Naive thymus-derived CD4-positive, alpha-beta T cell (primary cell): ENCODE results near the gene ACTR5. TPM values are rescaled to one million over a fixed set of nuclear protein-coding genes. Genes with fewer than 3 reads are reported as not detected.

ENCODE experiments used
- ATAC-seq: fragments of 150-1000 bp; cut with Tn5 transposase; 2 replicates; pipeline ENCODE4 v1.10.0; 2021; ENCODE audit warnings: mild to moderate bottlenecking, moderate library complexity
- CTCF ChIA-PET: fragments of 350-600 bp; sonication (Branson Sonifier 250); formaldehyde crosslinking; loops from one replicate; lab custom pipeline; 2021; ENCODE audit warnings: antibody characterized with exemption; lab: Charles Lee
- POLR2A ChIA-PET: fragments of 350-600 bp; sonication (Branson Sonifier 250); formaldehyde crosslinking; loops from one replicate; lab custom pipeline; 2021; ENCODE audit warnings: antibody characterized with exemption, inconsistent platforms; lab: Charles Lee
- DNase-seq, 9 donors: peaks; one replicate each; pipeline versions ENCODE4 v3.0.0 to v3.0.0-alpha.2; 2020 to 2022; ENCODE audit warnings: mixed read lengths in 1 of 9
- H3K27ac ChIP-seq: one replicate; pipeline ENCODE4 v1.7.0; 2013; ENCODE audit warnings: mild to moderate bottlenecking, low read depth, low read length, moderate library complexity
- H3K27me3 ChIP-seq, 2 donors: one replicate each; pipeline ENCODE4 v1.7.0; 2013; ENCODE audit warnings: low read length in 2 of 2, mild to moderate bottlenecking in 2 of 2, moderate library complexity in 2 of 2; ENCODE audit not compliant: control insufficient read depth in 2 of 2, insufficient read depth in 2 of 2
- H3K36me3 ChIP-seq, 3 experiments: 1 replicate in 2 of 3; 2 replicates in 1 of 3; pipeline ENCODE4 v1.7.0; 2013; ENCODE audit warnings: low read length in 3 of 3, mild to moderate bottlenecking in 3 of 3, moderate library complexity in 1 of 3; ENCODE audit not compliant: insufficient read depth in 3 of 3, control insufficient read depth in 2 of 3
- H3K4me1 ChIP-seq, 2 donors: one replicate each; pipeline ENCODE4 v1.7.0; 2013; ENCODE audit warnings: low read length in 2 of 2, mild to moderate bottlenecking in 2 of 2, moderate library complexity in 1 of 2; ENCODE audit not compliant: control insufficient read depth in 2 of 2, insufficient read depth in 2 of 2
- H3K4me3 ChIP-seq: 2 replicates; pipeline ENCODE4 v1.7.0; 2013; ENCODE audit warnings: mild to moderate bottlenecking, low read length
- H3K9me3 ChIP-seq, 3 experiments: 1 replicate in 2 of 3; 2 replicates in 1 of 3; pipeline ENCODE4 v1.7.0; 2013; ENCODE audit warnings: low read length in 3 of 3; ENCODE audit not compliant: control insufficient read depth in 2 of 3
- H3K27ac Mint-ChIP-seq, 9 donors: one replicate each; pipeline ENCODE4 v1.8.0; 2020 to 2022; ENCODE audit warnings: mixed read lengths in 9 of 9, mild to moderate bottlenecking in 8 of 9, moderate library complexity in 5 of 9, inconsistent platforms in 2 of 9
- H3K27me3 Mint-ChIP-seq, 5 donors: one replicate each; pipeline ENCODE4 v1.8.0; 2021 to 2022; ENCODE audit warnings: mixed read lengths in 5 of 5, mild to moderate bottlenecking in 1 of 5
- H3K36me3 Mint-ChIP-seq, 5 donors: one replicate each; pipeline ENCODE4 v1.8.0; 2020 to 2022; ENCODE audit warnings: mixed read lengths in 5 of 5, mild to moderate bottlenecking in 3 of 5, inconsistent platforms in 1 of 5
- H3K4me1 Mint-ChIP-seq, 7 donors: one replicate each; pipeline ENCODE4 v1.8.0; 2020 to 2022; ENCODE audit warnings: mixed read lengths in 7 of 7, mild to moderate bottlenecking in 3 of 7, inconsistent platforms in 1 of 7
- H3K4me3 Mint-ChIP-seq, 10 donors: one replicate each; pipeline ENCODE4 v1.8.0; 2020 to 2022; ENCODE audit warnings: mild to moderate bottlenecking in 10 of 10, mixed read lengths in 10 of 10, moderate library complexity in 6 of 10, inconsistent platforms in 2 of 10
- H3K9me3 Mint-ChIP-seq, 11 donors: one replicate each; pipeline ENCODE4 v1.8.0; 2020 to 2022; ENCODE audit warnings: mixed read lengths in 11 of 11, mild to moderate bottlenecking in 4 of 11, inconsistent platforms in 1 of 11, moderate library complexity in 1 of 11
- intact Hi-C, 2 donors: fragments of 100-400 bp; cut with micrococcal nuclease; formaldehyde crosslinking; loops; one replicate each; pipeline ENCODE4 v1.15.1; 2023
- polyA plus RNA-seq, 2 donors: library from polyadenylated mRNA; unstranded; fragments of 300-500 nt; fragmentation: Illumina TruSeq; gene quantifications; one replicate each; pipeline ENCODE4 v1.2.3, GENCODE V29; 2021
- total RNA-seq, 6 experiments: library from RNA in 5 of 6; stranded (reverse) in 5 of 6; gene quantifications; 1 replicate in 5 of 6; 2 replicates in 1 of 6; pipeline ENCODE4 v1.2.3 and lab custom pipeline; 2021 to 2026

Gene ACTR5
- total and polyA plus RNA-seq, 7 experiments from 2014 or later: 8.9 to 20.8 (median 15.1) TPM

- Mint-ChIP-seq H3K36me3 (peaks cover 0 to 13% (median 0%) of the 10 kb centered on the region in 5 donors), H3K27ac (peak overlapping the region in 1 of 9 donors; percentile 7), H3K4me3 (peak overlapping the region; percentile 65 to 86 (median 77)), H3K4me1 (peaks cover 28 to 48% (median 40%) of the 10 kb centered on the region in 7 donors), H3K27me3 (peaks cover 88 to 97% (median 91%) of the 10 kb centered on the region in 5 donors), H3K9me3 (peaks cover 0 to 14% (median 2%) of the 10 kb centered on the region in 11 donors)
- peaks cover 24 to 30% of the 10 kb centered on the region in 2 donors for H3K4me1 ChIP-seq
- H3K36me3 ChIP-seq: no peaks in the 10 kb centered on the region
- H3K27ac ChIP-seq: no peak overlapping the region
- POLR2A ChIA-PET: interaction anchor here (0.6 to 1.0 kb wide), 3 partner anchors 17 to 230 kb away, joined by 3 to 4 read pairs (median 3); partner anchors contain the start of genes ACTR5 and DHX35
- H3K27me3 ChIP-seq: peaks cover 39 to 41% of the 10 kb centered on the region in 2 donors
- DNase-seq: no peak
- no peak overlapping the region for H3K4me3 ChIP-seq
- ATAC-seq: no peak
- CTCF ChIA-PET: interaction anchor here (1.0 kb wide), 1 partner anchor 25 kb away, joined by 3 read pairs; no protein-coding TSS in a partner anchor
- intact Hi-C loops: loop anchor here (1.0 to 5.0 kb wide), 6 partner anchors 17 to 162 kb away; partner anchors contain the start of gene ACTR5 (in 2 of the 2)
- H3K9me3 ChIP-seq: no peaks in the 10 kb centered on the region
Measured at GRCh38 chr20:38731738-38732113, 16.5 kb upstream of the ACTR5 start.

GRCh38 chr20:38732981-38733380 is 15.3 kb upstream of the ACTR5 start:
- ChIA-PET CTCF (interaction anchor here (0.7 to 0.9 kb wide), 2 partner anchors 20 to 162 kb away, joined by 4 read pairs; no protein-coding TSS in a partner anchor), POLR2A (interaction anchor here (0.9 kb wide), 1 partner anchor 15 kb away, joined by 3 read pairs; the partner anchor contains the start of gene ACTR5)
- DNase-seq (no peak), ATAC-seq (no peak)
- Mint-ChIP-seq H3K9me3 (peaks cover 0 to 13% (median 2%) of the 10 kb centered on the region in 11 donors), H3K27me3 (peaks cover 80 to 92% (median 90%) of the 10 kb centered on the region in 5 donors), H3K4me1 (peaks cover 18 to 35% (median 27%) of the 10 kb centered on the region in 7 donors), H3K36me3 (peaks cover 0 to 10% (median 0%) of the 10 kb centered on the region in 5 donors), H3K4me3 (no peak overlapping the region), H3K27ac (no peak overlapping the region)
- Histone ChIP-seq H3K36me3 (no peaks in the 10 kb centered on the region), H3K27ac (no peak overlapping the region), H3K27me3 (peaks cover 28 to 39% of the 10 kb centered on the region in 2 donors), H3K9me3 (no peaks in the 10 kb centered on the region), H3K4me3 (no peak overlapping the region), H3K4me1 (peaks cover 21 to 26% of the 10 kb centered on the region in 2 donors)
- intact Hi-C loops: loop anchor here in 1 of 2 donors (5.0 kb wide), 2 partner anchors 46 to 86 kb away; no protein-coding TSS in a partner anchor

- H3K27me3 ChIP-seq: peaks cover 23% of the 10 kb centered on the region in 2 donors
- intact Hi-C loops: no loop called here
- H3K27ac Mint-ChIP-seq: no peak overlapping the region
- H3K4me1 Mint-ChIP-seq: peaks cover 8 to 17% (median 14%) of the 10 kb centered on the region in 7 donors
- no peaks in the 10 kb centered on the region for H3K36me3 ChIP-seq
- no peaks in the 10 kb centered on the region for H3K9me3 ChIP-seq
- DNase-seq (no peak), ATAC-seq (no peak)
- H3K4me1 ChIP-seq: peaks cover 11 to 17% of the 10 kb centered on the region in 2 donors
- ChIA-PET CTCF (no interaction called here), POLR2A (no interaction called here)
- no peak overlapping the region for H3K27ac ChIP-seq
- H3K36me3 Mint-ChIP-seq: peaks cover 0 to 2% (median 0%) of the 10 kb centered on the region in 5 donors
- peaks cover 0 to 6% (median 0%) of the 10 kb centered on the region in 11 donors for H3K9me3 Mint-ChIP-seq
- peaks cover 67 to 88% (median 84%) of the 10 kb centered on the region in 5 donors for H3K27me3 Mint-ChIP-seq
- no peak overlapping the region for H3K4me3 ChIP-seq
- no peak overlapping the region for H3K4me3 Mint-ChIP-seq
Measured at GRCh38 chr20:38735172-38735571, 13.1 kb upstream of the ACTR5 start.

- Mint-ChIP-seq H3K27ac (no peak overlapping the region), H3K4me1 (no peaks in the 10 kb centered on the region), H3K9me3 (no peaks in the 10 kb centered on the region), H3K4me3 (no peak overlapping the region), H3K36me3 (no peaks in the 10 kb centered on the region), H3K27me3 (peaks cover 64 to 90% (median 83%) of the 10 kb centered on the region in 5 donors)
- POLR2A ChIA-PET: no interaction called here
- Histone ChIP-seq H3K27ac (no peak overlapping the region), H3K4me3 (no peak overlapping the region), H3K4me1 (no peaks in the 10 kb centered on the region), H3K36me3 (no peaks in the 10 kb centered on the region), H3K27me3 (peaks cover 3 to 9% of the 10 kb centered on the region in 2 donors), H3K9me3 (no peaks in the 10 kb centered on the region)
- intact Hi-C loops: no loop called here
- DNase-seq (no peak), ATAC-seq (no peak)
- CTCF ChIA-PET: interaction anchor here (0.7 kb wide), 1 partner anchor 105 kb away, joined by 3 read pairs; no protein-coding TSS in a partner anchor
Measured at GRCh38 chr20:38737887-38738286, 10.4 kb upstream of the ACTR5 start.

GRCh38 chr20:38745757-38746156 is 2.5 kb upstream of the ACTR5 start:
- Histone ChIP-seq H3K4me3 (no peak overlapping the region), H3K4me1 (peaks cover 12 to 13% of the 10 kb centered on the region in 2 donors), H3K36me3 (peaks cover 0 to 4% (median 0%) of the 10 kb centered on the region in 3 experiments), H3K9me3 (no peaks in the 10 kb centered on the region), H3K27ac (no peak overlapping the region), H3K27me3 (no peaks in the 10 kb centered on the region)
- intact Hi-C loops: loop anchor here in 1 of 2 donors (5.0 kb wide), 1 partner anchor 113 kb away; no protein-coding TSS in a partner anchor
- Mint-ChIP-seq H3K36me3 (peaks cover 0 to 1% (median 0%) of the 10 kb centered on the region in 5 donors), H3K9me3 (no peaks in the 10 kb centered on the region), H3K27ac (peak overlapping the region in 1 of 9 donors; percentile 41), H3K27me3 (peaks cover 18 to 35% (median 24%) of the 10 kb centered on the region in 5 donors), H3K4me1 (peaks cover 11 to 26% (median 21%) of the 10 kb centered on the region in 7 donors), H3K4me3 (no peak overlapping the region)
- ATAC-seq (no peak), DNase-seq (no peak)
- POLR2A ChIA-PET: interaction anchor here (1.0 kb wide), 1 partner anchor 60 kb away, joined by 3 read pairs; the partner anchor contains the start of gene PPP1R16B
- CTCF ChIA-PET: no interaction called here

- no peaks in the 10 kb centered on the region for H3K9me3 ChIP-seq
- Mint-ChIP-seq H3K4me1 (peaks cover 11 to 38% (median 22%) of the 10 kb centered on the region in 7 donors), H3K36me3 (peaks cover 0 to 11% (median 7%) of the 10 kb centered on the region in 5 donors), H3K27ac (peak overlapping the region; percentile 82 to 100 (median 97)), H3K27me3 (peaks cover 6 to 17% (median 11%) of the 10 kb centered on the region in 5 donors), H3K9me3 (no peaks in the 10 kb centered on the region), H3K4me3 (peak overlapping the region; percentile 87 to 99 (median 97))
- intact Hi-C loops: loop anchor here (1.0 to 5.0 kb wide), 11 partner anchors 16 to 301 kb away; partner anchors contain the start of genes DHX35 (in 2 of the 2), FAM83D (in 2 of the 2) and PPP1R16B (in 2 of the 2)
- peak overlapping the region; percentile 95 for H3K27ac ChIP-seq
- CTCF ChIA-PET: interaction anchor here (0.5 to 0.8 kb wide), 4 partner anchors 8 to 99 kb away, joined by 3 to 4 read pairs (median 4); no protein-coding TSS in a partner anchor
- ATAC-seq: no peak
- H3K4me3 ChIP-seq: peak overlapping the region; percentile 72
- peaks cover 12 to 13% of the 10 kb centered on the region in 2 donors for H3K4me1 ChIP-seq
- DNase-seq: no peak
- POLR2A ChIA-PET: interaction anchor here (0.6 to 5.0 kb wide), 8 partner anchors 15 to 310 kb away, joined by 3 to 25 read pairs (median 4); partner anchors contain the start of genes DHX35 and PPP1R16B
- H3K27me3 ChIP-seq: no peaks in the 10 kb centered on the region
- H3K36me3 ChIP-seq: peaks cover 5 to 13% (median 5%) of the 10 kb centered on the region in 3 experiments
Measured at GRCh38 chr20:38747495-38748096, 664 bp upstream of the ACTR5 start.
